ENCODE results near the gene HAVCR1.
"Not testable (repeated sequence)": the region's sequence is repeated elsewhere in the genome, so short reads cannot be mapped to it uniquely, and the experiment has no call there.

Gene HAVCR1

DNA sequence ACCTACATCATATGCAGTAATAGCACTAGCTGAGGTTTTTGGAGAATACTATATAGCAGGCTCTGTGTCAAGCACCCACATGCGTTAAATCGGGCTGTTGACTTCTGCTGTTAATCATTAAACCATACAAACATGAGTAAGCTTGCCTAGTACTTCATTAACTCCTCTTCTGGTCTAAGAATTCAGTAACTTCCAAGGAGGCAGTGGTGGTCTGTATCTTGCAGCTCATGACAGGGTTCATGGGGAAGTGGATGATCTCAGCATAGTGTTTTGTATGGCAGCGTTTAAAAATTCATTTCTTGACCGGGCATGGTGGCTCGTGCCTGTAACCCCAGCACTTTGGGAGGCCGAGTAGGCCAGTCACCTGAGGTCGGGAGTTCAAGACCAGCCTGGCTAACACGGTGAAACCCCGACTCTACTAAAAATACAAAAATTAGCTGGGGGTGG is at the start of gene HAVCR1:
Gene HAVCR1 (minus strand): TSS at position 24 of the 447 bp plus-strand sequence. CDS start 1,173 bp downstream, outside the sequence.
- no peak for DNase-seq (ENCODE audit: low read depth)

DNA sequence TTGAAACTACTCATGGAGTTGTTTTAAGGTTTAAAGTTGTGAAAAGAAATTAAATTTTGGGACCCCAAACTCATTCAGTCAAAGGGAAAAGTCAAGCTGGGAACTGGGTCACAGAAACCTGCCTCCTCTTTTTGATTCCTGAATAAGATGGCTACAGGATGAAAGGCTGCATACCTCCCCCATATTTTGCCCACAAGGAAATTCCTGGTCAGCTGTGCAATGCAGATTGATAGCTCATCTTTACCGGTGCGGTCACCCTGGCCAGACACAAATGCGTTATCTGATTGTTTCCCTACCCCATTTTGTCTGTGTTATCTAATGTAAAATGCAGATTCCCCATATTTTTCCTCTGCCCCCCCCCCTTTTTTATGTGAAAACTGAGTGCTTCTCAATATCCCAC is 48.6 kb upstream of the HAVCR1 start:
- DNase-seq (ENCODE audit: low read depth): no peak

DNA sequence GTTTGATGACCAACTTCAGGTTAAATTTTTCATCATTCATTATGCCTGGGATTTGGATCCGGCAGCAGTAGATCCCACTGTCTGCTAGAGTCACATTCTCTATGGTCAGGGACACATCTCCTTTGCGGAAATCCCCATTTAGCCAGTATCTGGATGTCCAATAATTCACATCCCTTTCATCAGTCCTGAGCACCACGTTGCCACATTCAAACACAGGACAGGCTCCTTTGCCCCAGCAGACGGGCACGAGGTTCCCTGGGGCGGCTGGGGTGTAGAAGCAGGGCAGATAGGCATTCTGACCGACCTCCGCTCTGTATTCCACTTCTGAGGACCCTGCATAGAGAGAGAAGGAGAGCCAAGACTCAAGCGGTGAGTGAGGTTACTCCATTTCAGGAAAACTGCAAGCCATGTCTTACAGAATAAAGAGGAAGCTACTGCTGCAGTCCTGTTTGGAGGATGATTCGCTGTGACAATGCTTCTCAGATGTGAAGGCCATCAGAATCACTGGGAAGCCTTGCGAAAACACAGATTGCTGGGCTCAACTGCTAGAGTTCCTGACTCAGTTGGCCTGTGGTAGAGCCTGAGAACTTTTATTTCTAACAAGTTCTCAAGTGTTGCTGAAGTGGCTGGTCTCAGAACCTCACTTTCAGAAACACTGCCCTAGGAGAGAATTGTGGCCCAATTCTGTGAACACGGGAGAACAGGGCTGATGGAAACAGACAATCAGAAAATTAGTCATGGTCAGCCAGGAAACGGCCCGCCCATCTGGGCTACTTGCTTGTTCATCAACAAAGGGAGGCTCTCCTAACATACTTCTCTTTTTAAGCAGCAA is 47.9 kb upstream of the HAVCR1 start:
- DNase-seq (ENCODE audit: low read depth): peak; percentile 10

DNA sequence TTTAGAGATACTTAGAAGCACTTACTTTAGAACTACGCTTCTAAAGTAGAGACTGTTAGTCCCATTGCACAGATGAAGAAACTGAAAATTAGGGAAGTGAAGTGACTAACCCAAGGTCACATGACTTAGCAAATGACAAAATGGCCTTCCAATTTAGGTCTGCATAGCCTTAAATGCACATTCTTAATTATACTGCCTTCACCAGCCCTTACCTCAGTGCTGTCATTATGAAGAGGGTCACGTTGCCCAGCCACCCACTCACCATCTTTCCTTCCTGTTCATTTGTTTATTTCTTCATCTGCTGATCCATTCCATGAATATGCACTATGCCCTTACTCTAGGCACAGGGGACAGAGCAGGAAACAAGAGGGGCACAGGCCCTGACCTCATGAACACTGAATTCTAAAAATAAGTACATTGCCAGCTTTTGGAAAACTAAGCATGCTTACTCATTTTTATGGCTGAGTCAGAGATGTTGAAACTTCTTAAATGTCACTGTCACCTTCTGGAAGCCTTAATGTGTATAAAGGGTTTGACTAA is 41.3 kb upstream of the HAVCR1 start:
- DNase-seq (ENCODE audit: low read depth): peak; percentile 27

DNA sequence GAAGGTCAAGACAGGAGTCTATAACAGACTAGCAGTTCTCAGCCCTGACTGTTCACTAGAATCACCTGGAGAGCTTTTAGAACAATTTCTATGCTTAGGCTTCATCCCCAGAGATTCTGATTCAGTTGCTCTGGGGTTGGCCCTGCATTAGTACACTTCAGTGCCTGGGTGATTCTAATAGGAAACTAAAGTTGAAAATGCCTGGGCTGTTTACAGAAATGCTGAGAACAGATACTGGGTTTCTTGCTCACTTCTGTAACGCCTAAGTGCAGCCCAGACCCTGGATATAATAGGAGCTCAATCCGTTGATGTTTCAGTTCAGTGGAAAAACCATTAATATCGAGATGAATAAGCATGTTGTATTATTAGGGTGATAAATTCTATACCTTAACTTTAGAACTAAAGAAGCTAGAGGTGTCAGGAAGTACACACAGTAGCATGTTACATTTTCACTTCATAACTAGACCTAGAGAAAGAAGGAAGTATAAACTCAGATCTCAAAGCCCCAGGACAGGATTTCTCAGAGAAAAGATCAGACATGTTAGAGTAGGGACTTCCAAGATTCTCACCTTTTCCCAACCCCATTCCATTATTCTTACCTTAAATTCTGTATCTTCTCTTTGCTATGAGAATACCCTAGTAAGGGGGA is 29.6 kb upstream of the HAVCR1 start:
- DNase-seq (ENCODE audit: low read depth): no peak

DNA sequence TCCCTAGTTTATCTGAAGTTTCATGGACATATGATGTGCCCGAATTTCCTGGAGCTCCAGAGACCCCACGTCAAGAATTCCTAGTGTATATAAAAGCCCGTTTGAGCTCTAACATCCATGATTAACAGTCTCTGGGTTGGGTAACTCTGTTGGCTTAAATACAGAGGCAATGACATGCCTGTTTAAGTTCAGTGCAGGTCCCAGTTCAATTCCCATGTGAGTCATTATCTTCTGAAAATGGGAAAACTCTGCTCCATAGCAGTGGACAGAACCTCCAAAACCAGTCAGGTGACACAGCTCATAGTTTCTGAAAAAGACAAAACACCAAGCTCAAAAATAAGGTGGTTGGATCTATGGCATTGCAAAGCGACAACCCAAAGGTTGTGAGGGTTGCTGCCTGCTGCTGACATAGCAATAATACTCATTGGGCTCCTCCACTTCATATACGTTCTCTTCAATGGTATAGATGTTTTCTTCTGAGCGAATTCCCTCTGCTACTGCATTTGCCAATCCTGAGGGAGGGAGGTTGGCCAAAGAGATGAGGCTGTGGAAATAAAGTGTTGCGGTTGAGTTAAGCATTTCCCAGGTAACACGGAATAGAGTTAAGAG is 27.9 kb upstream of the HAVCR1 start:
- no peak for DNase-seq (ENCODE audit: low read depth)

DNA sequence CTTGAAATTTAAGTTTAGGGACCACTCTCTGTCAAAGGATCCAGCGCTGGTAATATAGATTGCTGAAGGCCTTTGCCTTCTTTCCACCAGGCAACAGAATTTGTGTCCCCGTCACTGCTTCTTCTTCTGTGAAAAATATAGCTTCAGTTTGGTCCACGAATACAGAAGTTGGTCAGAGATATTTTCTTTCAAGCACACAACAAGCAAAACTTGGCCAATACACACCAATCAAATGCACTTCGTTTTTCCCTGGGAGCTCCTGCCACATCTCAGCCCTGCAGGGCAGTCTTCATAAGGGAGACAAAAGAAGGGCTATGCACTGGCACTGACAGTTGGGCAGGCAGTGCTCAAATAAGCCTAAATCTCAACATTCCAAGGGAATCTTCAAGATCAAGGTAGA is 27.0 kb upstream of the HAVCR1 start:
- no peak for DNase-seq (ENCODE audit: low read depth)

DNA sequence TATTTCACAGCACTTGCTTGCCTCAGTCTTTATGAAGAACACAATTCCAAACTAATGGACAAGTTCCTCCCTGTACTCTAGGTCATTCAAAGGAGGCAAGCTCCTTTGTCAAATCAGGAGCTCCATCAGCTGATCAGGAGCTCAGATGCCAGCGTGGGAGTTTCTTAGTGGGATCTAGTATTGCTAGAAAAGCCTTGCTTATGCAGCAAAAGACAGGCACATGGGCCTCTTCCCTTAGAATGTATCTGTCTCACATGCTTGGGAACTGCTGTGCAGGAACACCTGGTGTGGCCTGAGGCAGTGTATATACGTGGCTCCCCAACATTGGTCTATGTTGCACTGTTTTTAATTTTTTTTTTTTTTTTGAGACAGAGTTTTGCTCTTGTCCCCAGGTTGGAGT is 21.4 kb upstream of the HAVCR1 start:
- no peak for DNase-seq (ENCODE audit: low read depth)

DNA sequence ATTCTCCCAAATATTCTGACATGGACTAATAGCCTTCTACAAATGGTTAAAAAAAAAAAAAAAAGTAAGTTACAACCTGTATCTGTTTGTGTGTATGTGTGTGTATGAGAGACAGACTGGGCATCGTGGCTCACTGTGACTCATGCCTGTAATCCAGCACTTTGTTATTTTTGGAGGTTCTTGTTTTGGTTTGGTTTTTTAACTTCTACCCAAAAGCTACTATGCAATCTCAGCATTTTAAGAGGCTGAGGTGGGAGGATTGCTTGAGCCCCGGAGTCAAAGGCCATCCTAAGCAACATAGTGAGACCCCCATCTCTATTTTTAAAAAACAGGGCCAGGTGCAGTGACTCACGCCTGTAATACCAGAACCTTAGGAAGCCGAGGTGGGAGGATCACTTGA is 17.6 kb upstream of the HAVCR1 start:
- DNase-seq (ENCODE audit: low read depth): no peak

DNA sequence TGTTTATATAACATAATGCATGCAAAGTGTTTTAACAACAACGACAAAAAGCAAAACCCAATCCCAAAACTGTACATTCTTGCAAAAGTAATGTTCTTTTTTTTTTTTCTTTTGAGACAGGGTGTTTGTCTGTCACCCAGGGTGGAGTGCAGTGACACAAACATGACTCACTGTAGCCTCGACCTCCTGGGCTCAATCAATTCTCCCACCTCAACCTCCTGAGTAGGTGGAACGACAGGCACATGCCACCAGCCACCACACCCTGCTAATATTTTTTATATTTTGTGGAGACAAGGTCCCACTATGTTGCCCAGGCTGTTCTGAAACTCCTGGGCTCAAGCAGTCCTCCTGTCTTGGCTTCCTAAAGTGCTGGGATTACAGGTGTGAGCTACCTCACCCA is 13.6 kb upstream of the HAVCR1 start:
- peak; percentile 2 for DNase-seq (ENCODE audit: low read depth)

DNA sequence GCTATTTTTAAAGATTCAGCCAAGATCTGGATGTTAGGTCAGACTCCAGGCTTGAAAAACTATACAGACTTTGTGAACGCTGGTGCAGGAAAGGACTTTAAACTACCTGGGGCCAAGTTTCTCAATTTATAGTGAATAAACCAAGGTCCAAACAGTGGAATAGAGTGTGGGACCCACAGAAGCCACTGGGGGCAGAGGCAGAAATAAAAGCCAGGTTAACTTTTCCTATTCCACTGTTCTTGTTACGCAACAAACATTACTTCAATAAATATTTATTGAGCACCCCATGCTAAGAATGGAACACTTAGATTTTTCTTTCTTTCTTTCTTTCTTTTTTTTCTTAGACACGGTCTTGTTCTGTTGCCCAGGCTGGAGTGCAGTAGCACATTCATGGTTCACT is 11.0 kb upstream of the HAVCR1 start:
- no peak for DNase-seq (ENCODE audit: low read depth)

DNA sequence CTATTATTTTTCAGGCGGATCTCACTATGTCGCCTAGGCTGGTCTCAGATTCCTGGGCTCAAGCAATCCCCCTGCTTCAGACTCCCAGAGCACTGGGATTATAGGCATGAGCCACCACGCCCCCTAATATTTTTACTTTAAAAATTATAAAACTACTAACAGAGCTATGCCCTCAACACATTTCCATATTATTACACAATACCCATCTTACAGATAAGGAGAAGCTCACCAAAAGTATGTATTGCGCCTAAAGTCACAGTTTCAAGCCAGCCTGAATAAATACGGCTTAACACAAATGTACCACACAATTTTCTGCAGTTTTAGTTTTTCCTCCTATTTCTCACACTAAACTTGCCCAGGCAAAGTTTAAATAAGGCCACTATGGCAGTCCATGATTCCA is 9.9 kb upstream of the HAVCR1 start:
- DNase-seq (ENCODE audit: low read depth): no peak

DNA sequence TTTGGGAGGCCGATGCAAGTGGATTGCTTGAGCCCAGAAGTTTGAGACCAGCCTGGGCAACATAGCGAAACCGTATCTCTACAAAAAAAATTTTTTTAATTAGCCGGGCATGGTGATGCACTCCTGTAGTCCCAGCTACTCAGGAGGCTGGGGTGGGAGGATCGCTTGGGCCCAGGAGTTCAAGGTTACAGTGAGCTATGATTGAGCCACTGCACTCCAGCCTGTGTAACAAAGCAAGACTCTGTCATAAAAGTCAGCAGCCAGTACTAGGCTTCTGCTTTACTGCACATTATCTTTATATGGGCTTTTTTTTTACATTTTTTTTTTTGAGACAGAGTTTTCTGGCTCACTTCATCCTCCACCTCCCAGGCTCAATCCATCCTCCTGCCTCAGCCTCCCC is 9.4 kb upstream of the HAVCR1 start:
- no peak for DNase-seq (ENCODE audit: low read depth)

DNA sequence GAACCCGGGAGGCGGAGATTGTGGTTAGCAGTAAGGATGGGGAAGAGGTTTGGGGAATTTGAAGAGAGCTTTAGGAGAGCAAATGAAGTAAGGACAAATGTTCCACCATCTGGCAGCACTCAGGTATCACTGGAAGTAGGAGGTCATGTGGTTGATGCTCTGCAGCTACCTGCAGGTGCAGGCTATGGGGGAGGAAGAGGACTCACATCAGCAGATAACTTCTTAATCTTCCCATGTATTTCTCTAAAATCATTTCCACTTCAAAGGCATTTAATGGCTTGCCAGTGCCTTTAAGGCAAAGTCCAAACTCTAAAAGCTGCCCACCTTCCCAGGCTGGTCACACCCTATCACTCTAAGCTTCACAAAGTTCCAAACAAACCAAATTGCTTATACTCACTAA is 8.1 kb upstream of the HAVCR1 start:
- no peak for DNase-seq (ENCODE audit: low read depth)

DNA sequence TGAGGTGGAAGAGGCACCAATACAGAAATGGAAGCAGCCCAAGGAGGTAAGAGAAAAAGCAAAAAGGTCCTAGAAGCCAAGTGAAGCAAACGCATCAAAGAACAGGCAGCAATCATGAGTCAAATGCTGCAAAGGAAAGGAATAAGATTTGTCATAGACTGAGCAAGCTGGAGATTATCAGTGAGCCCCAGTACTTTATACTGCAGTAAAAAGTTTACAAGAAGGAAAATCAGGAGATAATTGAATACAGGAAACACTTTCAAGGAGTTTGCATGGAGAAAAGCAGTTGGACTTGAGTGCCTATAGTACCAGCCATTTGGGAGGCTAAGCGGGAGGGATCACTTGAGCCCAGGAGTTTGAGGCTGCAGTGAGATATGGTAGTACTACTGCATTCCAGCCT is 7.2 kb upstream of the HAVCR1 start:
- no peak for DNase-seq (ENCODE audit: low read depth)

DNA sequence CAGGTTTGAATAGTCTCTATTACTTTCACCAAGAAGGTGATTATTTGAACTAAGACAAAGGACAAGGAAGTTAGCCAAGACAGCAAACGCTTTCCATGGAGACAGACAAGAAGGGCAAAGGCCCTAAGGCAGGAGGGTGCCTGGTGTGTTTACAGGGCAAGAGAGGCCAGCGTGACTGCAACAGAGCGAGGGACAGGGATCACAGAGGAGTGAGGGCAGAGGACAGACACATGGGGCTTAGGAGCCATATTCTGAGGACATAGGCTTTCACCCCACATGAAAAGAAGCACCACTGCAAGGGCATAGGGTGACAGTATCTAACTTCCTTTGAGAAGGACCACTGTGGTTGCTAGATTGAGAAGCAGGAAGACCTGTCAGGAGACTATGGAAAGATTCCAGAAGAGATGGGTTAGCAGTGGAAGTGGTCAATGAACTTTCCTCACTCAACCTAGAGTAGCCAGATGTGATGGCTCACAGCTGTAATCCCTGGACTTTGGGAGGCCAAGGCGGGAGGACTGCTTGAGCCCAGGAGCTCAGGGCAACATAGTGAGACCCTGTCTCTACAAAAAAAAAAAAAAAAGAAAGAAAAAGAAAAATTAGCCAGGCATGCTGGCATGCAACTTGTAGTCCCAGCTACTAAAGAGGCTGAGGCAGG is 5.0 kb upstream of the HAVCR1 start:
- DNase-seq (ENCODE audit: low read depth): no peak

DNA sequence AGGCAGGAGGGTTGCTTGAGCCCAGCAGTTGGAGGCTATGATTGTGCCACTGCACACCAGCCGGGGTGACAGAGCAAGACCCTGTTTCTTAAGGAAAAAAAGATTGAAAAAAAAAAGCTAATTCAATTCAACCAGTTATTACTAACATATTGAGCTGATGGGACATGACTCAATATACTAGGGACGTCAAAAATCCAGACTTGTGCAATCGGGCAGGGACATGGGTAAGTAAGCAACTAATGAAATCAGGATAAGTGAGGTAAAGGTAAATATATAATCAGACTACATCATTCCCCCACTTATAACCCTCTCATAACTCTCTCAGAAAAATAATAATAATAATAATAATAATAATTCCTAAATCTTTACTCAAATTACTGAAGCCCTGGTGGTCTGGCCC is 975 bp upstream of the HAVCR1 start:
- DNase-seq (ENCODE audit: low read depth): no peak

DNA sequence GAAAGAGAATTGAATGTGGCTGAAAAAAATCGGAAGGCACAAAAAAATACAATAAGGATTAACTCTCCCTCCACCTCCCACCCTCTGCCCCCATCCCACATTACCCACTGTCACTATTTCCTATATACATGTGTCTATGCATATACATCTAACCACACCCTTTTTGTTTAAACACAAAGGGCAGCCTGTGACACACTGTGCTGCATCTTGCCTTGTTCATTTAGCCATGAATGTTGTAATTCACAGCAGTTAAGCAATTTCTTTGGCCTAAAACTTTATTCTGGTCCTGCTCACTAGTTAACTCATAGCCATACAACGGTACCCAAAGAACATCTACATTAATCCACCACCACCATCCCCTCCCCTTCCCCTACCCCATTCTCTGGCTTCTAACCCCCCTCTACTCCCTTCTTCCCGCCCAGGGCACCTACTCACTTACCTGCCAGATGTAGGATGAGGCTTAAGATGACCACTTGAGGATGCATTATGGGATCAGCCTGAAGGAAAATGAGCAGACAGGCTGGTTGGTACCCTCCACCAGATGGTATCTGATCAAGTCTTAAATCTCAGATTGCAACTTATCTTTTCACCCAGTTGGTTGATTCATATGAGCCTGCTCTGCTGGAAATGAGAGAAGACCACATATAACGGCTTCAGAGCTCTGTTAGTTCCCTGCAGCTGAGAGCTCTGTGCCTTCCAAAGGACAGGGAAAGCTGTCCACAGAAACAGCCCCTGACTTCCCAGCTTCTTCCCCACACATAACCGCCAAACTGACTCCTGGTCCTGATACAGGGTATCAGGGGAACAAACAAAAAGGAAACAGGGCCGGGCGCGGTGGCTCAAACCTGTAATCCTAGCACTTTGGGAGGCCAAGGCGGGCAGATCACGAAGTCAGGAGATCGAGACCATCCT is 1.2 kb downstream of the HAVCR1 start:
- DNase-seq (ENCODE audit: low read depth): no peak

DNA sequence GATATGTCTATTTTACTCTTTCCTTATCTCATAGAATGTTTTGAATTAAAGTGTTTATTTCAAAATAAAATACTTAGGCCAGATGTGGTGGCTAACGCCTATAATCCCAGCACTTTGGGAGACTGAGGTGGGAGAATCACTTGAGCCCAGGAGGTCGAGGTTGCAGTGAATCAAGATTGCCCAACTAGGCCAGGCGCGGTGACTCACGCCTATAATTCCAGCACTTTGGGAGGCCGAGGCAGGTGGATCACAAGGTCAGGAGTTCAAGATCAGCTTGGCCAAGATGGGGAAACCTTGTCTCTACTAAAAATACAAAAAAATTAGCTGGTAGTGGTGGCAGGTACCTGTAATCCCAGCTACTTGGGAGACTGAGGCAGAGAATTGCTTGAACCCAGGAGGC is 2.1 kb downstream of the HAVCR1 start:
- not testable (repeated sequence) for DNase-seq (ENCODE audit: low read depth)

DNA sequence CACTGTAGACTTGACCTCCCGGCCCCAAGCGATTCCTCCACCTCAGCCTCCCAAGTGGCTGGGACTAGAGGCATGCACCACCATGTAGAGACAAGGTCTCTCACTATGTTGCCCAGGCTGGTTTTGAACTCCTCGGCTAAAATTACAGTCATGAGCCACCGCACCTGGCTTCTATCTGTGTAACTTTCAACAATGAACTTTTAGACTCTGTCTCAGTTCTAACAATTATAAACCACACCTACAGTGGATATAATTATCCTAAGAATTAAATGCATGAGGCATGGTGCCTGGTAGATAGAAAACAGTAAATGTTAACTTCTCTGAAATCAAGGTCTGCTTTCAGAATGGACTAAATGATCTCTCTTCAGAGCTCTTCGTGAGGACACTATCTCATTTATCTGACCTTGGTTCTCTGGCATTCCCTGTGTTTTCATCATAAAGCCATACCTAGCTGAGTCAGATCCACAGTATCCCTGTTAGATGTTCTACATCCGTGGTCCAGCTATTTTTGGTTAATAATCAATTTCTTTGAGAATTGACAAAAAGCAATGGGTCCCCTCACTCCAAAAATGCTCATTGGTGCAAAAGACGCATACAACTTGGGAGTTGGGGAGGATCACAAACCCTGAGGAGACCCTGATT is 7.2 kb downstream of the HAVCR1 start:
- no peak for DNase-seq (ENCODE audit: low read depth)

DNA sequence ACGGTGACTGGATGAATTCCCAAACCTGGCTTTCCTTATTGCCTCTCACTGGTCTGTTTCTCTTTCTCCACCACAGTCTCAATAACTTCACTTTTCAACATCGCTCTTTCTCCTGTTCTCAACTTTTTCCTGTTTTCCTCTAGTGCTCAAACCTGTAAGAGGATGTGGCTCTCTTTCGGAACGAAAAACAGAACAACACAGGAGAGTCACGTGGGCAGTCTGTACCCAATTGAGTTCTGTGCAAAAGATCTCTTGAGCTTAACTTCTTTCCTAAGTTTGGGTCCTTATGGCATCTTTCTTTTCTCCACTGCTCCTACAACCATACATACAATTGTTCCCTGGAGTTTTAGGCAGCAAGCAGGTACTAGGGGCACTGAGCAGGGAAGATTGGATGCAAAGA is 8.9 kb downstream of the HAVCR1 start:
- no peak for DNase-seq (ENCODE audit: low read depth)

All from activated T-cell treated with anti-CD3 and anti-CD28 coated beads for 48 hours (primary cell).